H1 (cell line): Measurements from ENCODE around the gene TFDP1. TPM values are rescaled to one million over a fixed set of nuclear protein-coding genes. Genes with fewer than 3 reads are reported as not detected.

Source experiments
- CTCF ChIA-PET: fragments of 300-600 bp; sonication (Branson Sonifier 250); formaldehyde crosslinking; loops from one replicate; lab custom pipeline; 2021; ENCODE audit not compliant: partially characterized antibody; lab: Charles Lee
- POLR2A ChIA-PET: fragments of 300-600 bp; sonication (Branson Sonifier 250); formaldehyde crosslinking; loops from one replicate; lab custom pipeline; 2021; ENCODE audit warnings: inconsistent platforms; ENCODE audit not compliant: partially characterized antibody; lab: Charles Lee
- DNase-seq, 2 experiments: peaks; one replicate each; pipeline versions ENCODE4 v3.0.0 to v3.0.0-alpha.2; 2010 to 2022; ENCODE audit warnings: low spot score in 2 of 2, low read depth in 1 of 2, mixed read lengths in 1 of 2
- FAIRE-seq: peaks from 2 replicates; lab custom pipeline; 2011; peaks lifted over from hg19 to GRCh38; lab: Jason Lieb, UNC
- H2AFZ ChIP-seq: 2 replicates; pipeline ENCODE4 v1.8.1; 2012; ENCODE audit warnings: low read length, inconsistent platforms
- H2AK5ac ChIP-seq: 2 replicates; pipeline ENCODE4 v1.6.1; 2013; ENCODE audit warnings: low read depth, low read length
- H2BK120ac ChIP-seq: replicated peaks from 2 replicates; pipeline ENCODE3; 2013; ENCODE audit warnings: low read depth, low read length, inconsistent platforms
- H2BK12ac ChIP-seq: 2 replicates; pipeline ENCODE4 v1.6.1; 2013; ENCODE audit warnings: low read depth, low read length
- H2BK15ac ChIP-seq: 2 replicates; pipeline ENCODE4 v1.6.1; 2013; ENCODE audit warnings: low read length
- H2BK20ac ChIP-seq: 2 replicates; pipeline ENCODE4 v1.6.1; 2013; ENCODE audit warnings: low read length
- H2BK5ac ChIP-seq: 2 replicates; pipeline ENCODE4 v1.6.1; 2013; ENCODE audit warnings: low read depth, low read length
- H3K14ac ChIP-seq: 2 replicates; pipeline ENCODE4 v1.6.1; 2013; ENCODE audit warnings: inconsistent platforms; ENCODE audit not compliant: insufficient read length
- H3K18ac ChIP-seq: 2 replicates; pipeline ENCODE4 v1.6.1; 2013; ENCODE audit warnings: low read length; ENCODE audit errors: extremely low read depth
- H3K23ac ChIP-seq: 2 replicates; pipeline ENCODE4 v1.6.1; 2013; ENCODE audit warnings: inconsistent platforms; ENCODE audit not compliant: insufficient read length
- H3K23me2 ChIP-seq: 2 replicates; pipeline ENCODE4 v1.6.1; 2013; ENCODE audit warnings: low read depth, low read length
- H3K27ac ChIP-seq: 2 replicates; pipeline ENCODE4 v1.6.1; 2011; ENCODE audit warnings: low read depth, low read length, inconsistent platforms
- H3K27me3 ChIP-seq, 4 experiments: replicated peaks in 1 of 4; 1 replicate in 1 of 4; 2 replicates in 3 of 4; pipeline versions ENCODE4 v1.6.1 to v1.8.1; 2011 to 2013; ENCODE audit warnings: low read length in 3 of 4, mild to moderate bottlenecking in 3 of 4, inconsistent platforms in 2 of 4, mixed read lengths in 2 of 4, moderate library complexity in 1 of 4; ENCODE audit not compliant: control insufficient read depth in 3 of 4, insufficient read depth in 3 of 4; ENCODE audit errors: extremely low read depth in 1 of 4
- H3K36me3 ChIP-seq, 4 experiments: 2 replicates each; pipeline versions ENCODE4 v1.6.1 to v1.8.1; 2011 to 2013; ENCODE audit warnings: mild to moderate bottlenecking in 4 of 4, low read length in 3 of 4, moderate library complexity in 2 of 4, control low read depth in 1 of 4, inconsistent platforms in 1 of 4; ENCODE audit not compliant: insufficient read depth in 4 of 4, control insufficient read depth in 2 of 4
- H3K4ac ChIP-seq: replicated peaks from 2 replicates; pipeline ENCODE3; 2013; ENCODE audit warnings: low read length, low read depth, mixed read lengths, inconsistent platforms; ENCODE audit not compliant: insufficient read length
- H3K4me1 ChIP-seq, 4 experiments: replicated peaks in 1 of 4; 1 replicate in 1 of 4; 2 replicates in 3 of 4; pipeline versions ENCODE4 v1.6.1 to v1.8.1; 2011 to 2013; ENCODE audit warnings: low read length in 3 of 4, inconsistent platforms in 2 of 4, mixed read lengths in 1 of 4; ENCODE audit not compliant: insufficient read depth in 4 of 4, control insufficient read depth in 3 of 4
- H3K4me2 ChIP-seq, 2 experiments: 2 replicates each; pipeline versions ENCODE4 v1.6.1 to v1.8.1; 2011 to 2013; ENCODE audit warnings: low read depth in 2 of 2, low read length in 2 of 2, control low read depth in 1 of 2, inconsistent platforms in 1 of 2, mild to moderate bottlenecking in 1 of 2; ENCODE audit not compliant: insufficient read depth in 1 of 2
- H3K4me3 ChIP-seq, 4 experiments: fragments of 200-600, 300-600 bp in 1 of 4; sonication (generic), shearing (Covaris generic), sonication (Bioruptor Twin) in 1 of 4; 2 replicates each; pipeline versions ENCODE4 v1.5.1 to v1.8.1; 2011 to 2016; ENCODE audit warnings: low read length in 4 of 4, low read depth in 3 of 4, control low read depth in 2 of 4, inconsistent platforms in 2 of 4, mild to moderate bottlenecking in 2 of 4, mixed read lengths in 1 of 4, moderate library complexity in 1 of 4; ENCODE audit not compliant: insufficient read depth in 2 of 4; ENCODE audit errors: extremely low read depth in 1 of 4
- H3K56ac ChIP-seq: replicated peaks from 2 replicates; pipeline ENCODE3; 2013; ENCODE audit warnings: low read depth, mild to moderate bottlenecking, mixed read lengths, low read length, inconsistent platforms; ENCODE audit not compliant: insufficient read length
- H3K79me1 ChIP-seq: 2 replicates; pipeline ENCODE4 v1.6.1; 2013; ENCODE audit warnings: low read depth, low read length, control low read depth
- H3K79me2 ChIP-seq, 2 experiments: 2 replicates each; pipeline versions ENCODE4 v1.6.1 to v1.8.1; 2012 to 2013; ENCODE audit warnings: low read length in 2 of 2, mild to moderate bottlenecking in 2 of 2, inconsistent platforms in 1 of 2; ENCODE audit not compliant: insufficient read depth in 2 of 2, control insufficient read depth in 1 of 2
- H3K9ac ChIP-seq, 4 experiments: replicated peaks in 1 of 4; 1 replicate in 1 of 4; 2 replicates in 3 of 4; pipeline versions ENCODE4 v1.6.1 to v1.8.1; 2011 to 2013; ENCODE audit warnings: low read depth in 3 of 4, low read length in 3 of 4, control low read depth in 2 of 4, mild to moderate bottlenecking in 2 of 4, moderate library complexity in 2 of 4, inconsistent platforms in 1 of 4; ENCODE audit errors: extremely low read depth in 1 of 4
- H3K9me3 ChIP-seq, 2 experiments: 2 replicates each; pipeline versions ENCODE4 v1.6.1 to v1.8.1; 2012 to 2013; ENCODE audit warnings: mild to moderate bottlenecking in 2 of 2, moderate library complexity in 2 of 2, control low read depth in 1 of 2, inconsistent platforms in 1 of 2, low read depth in 1 of 2, low read length in 1 of 2, mixed read lengths in 1 of 2; ENCODE audit not compliant: insufficient read depth in 2 of 2
- H4K20me1 ChIP-seq, 2 experiments: replicated peaks in 1 of 2; 2 replicates each; pipeline versions ENCODE3 to v1.8.1; 2011 to 2013; ENCODE audit warnings: inconsistent platforms in 2 of 2, low read length in 2 of 2, mild to moderate bottlenecking in 1 of 2; ENCODE audit not compliant: insufficient read depth in 2 of 2, control insufficient read depth in 1 of 2
- H4K5ac ChIP-seq: 2 replicates; pipeline ENCODE4 v1.6.1; 2013; ENCODE audit warnings: low read length, low read depth, mixed read lengths, inconsistent platforms; ENCODE audit not compliant: insufficient read length
- H4K8ac ChIP-seq: 2 replicates; pipeline ENCODE4 v1.8.0; 2013; ENCODE audit warnings: mild to moderate bottlenecking, moderate library complexity, low read length, inconsistent platforms; ENCODE audit not compliant: insufficient read depth; ENCODE audit errors: extremely low read depth
- H4K91ac ChIP-seq: replicated peaks from 2 replicates; pipeline ENCODE3; 2013; ENCODE audit warnings: low read length, mixed read lengths, inconsistent platforms; ENCODE audit not compliant: insufficient read length
- CBX5 ChIP-seq: fragments of 300-800, 300-1000 bp; sonication (generic); IDR thresholded peaks from 2 replicates; pipeline ENCODE4 v1.7.1; 2016; ENCODE audit warnings: antibody characterized with exemption, low read length, low read depth
- SAP30 ChIP-seq: fragments of 300-600 bp; sonication (generic); IDR thresholded peaks from 2 replicates; pipeline ENCODE4 v1.7.1; 2012; ENCODE audit warnings: low read length, moderate library complexity, mild to moderate bottlenecking, inconsistent platforms; ENCODE audit not compliant: insufficient read depth, insufficient replicate concordance
- SRF ChIP-seq: IDR thresholded peaks from 2 replicates; pipeline ENCODE4 v1.6.1; 2011; ENCODE audit warnings: mild to moderate bottlenecking, low read depth, low read length, moderate library complexity
- WGBS, 2 experiments: shearing (Covaris generic) in 1 of 2; methylation state at CpG; one replicate each; pipeline versions ENCODE4 v1.1.6 to v1.1.7; 2013 to 2015; ENCODE audit warnings: low lambda C conversion rate in 2 of 2, mixed read lengths in 2 of 2, inconsistent platforms in 1 of 2, low coverage in 1 of 2, missing lambda C conversion rate in 1 of 2; ENCODE audit not compliant: insufficient replicate concordance in 2 of 2, insufficient coverage in 1 of 2, insufficient read length in 1 of 2; ENCODE audit errors: extremely low coverage in 1 of 2, missing lambda C conversion rate in 1 of 2; 5-methylcytosine and 5-hydroxymethylcytosine counted together
- polyA plus RNA-seq, 7 experiments: library from polyadenylated mRNA; depleted of rRNA in 3 of 7; stranded (reverse) in 5 of 7; unstranded in 2 of 7; fragments of >200 nt in 5 of 7; fragments of 200-250 nt in 2 of 7; gene quantifications; 1 replicate in 5 of 7; 2 replicates in 1 of 7; 4 replicates in 1 of 7; pipeline versions ENCODE4 v1.2.1 to v1.2.3, GENCODE V29; 2011 to 2013; ENCODE audit warnings: missing spikeins in 2 of 7, mixed read lengths in 2 of 7
- total RNA-seq: library from RNA; stranded (reverse); fragmentation: NEBNext Ultra II Directional; extraction: Animal tissue kit (Norgen Biotek cat#: 25700); gene quantifications from 2 replicates; pipeline ENCODE4 v1.2.1, GENCODE V29; 2021

The TFDP1 gene
- total and polyA plus RNA-seq, 2 of the 8 experiments (the other 6 are each of a cell fraction or from before 2014, with no cell fraction given): 43.6 to 81.9 TPM

GRCh38 chr13:113653264-113654174 is 69.0 kb downstream of the TFDP1 start:
- H2BK15ac ChIP-seq: no peak overlapping the region
- no peak overlapping the region for H4K8ac ChIP-seq
- H3K36me3 ChIP-seq: no peaks in the 10 kb centered on the region
- ChIA-PET CTCF (no interaction called here), POLR2A (no interaction called here)
- H3K4me1 ChIP-seq: no peaks in the 10 kb centered on the region
- H3K9me3 ChIP-seq: no peaks in the 10 kb centered on the region
- no peak overlapping the region for H3K9ac ChIP-seq
- H3K23ac ChIP-seq: no peak overlapping the region
- no peaks in the 10 kb centered on the region for H3K27me3 ChIP-seq
- no peak overlapping the region for H2BK120ac ChIP-seq
- no peak overlapping the region for H2AFZ ChIP-seq
- no peaks in the 10 kb centered on the region for H3K79me2 ChIP-seq
- H3K4me3 ChIP-seq: no peak overlapping the region
- DNase-seq: no peak
- FAIRE-seq: no peak
- no peak overlapping the region for H4K5ac ChIP-seq
- H3K27ac ChIP-seq: no peak overlapping the region
- TF ChIP-seq SAP30: no peak
- TF ChIP-seq CBX5: no peak
- TF ChIP-seq SRF: no peak
- H3K18ac ChIP-seq: no peak overlapping the region
- no peak overlapping the region for H3K56ac ChIP-seq
- 91% methylated on average over 24 of the region's 24 CpGs; no CpG with 5 or more reads in 1 of the 2 experiments for WGBS, 2 experiments
- H3K4ac ChIP-seq: no peak overlapping the region
- H4K20me1 ChIP-seq: no peaks in the 10 kb centered on the region
- no peak overlapping the region for H2BK20ac ChIP-seq
- H4K91ac ChIP-seq: no peak overlapping the region
- H3K4me2 ChIP-seq: no peak overlapping the region
- H3K23me2 ChIP-seq: no peaks in the 10 kb centered on the region
- H2BK12ac ChIP-seq: no peak overlapping the region
- H3K79me1 ChIP-seq: no peaks in the 10 kb centered on the region
- H3K14ac ChIP-seq: no peak overlapping the region
- no peak overlapping the region for H2AK5ac ChIP-seq
- H2BK5ac ChIP-seq: no peak overlapping the region
